GM19468 (cell line): ENCODE results near the gene GNG11.

ENCODE experiments used
- ATAC-seq: cut with Tn5 transposase; IDR thresholded peaks from one replicate; pipeline ENCODE4 v1.9.1; 2021; ENCODE audit warnings: mild to moderate bottlenecking, moderate library complexity, moderate number of reproducible peaks; ENCODE audit not compliant: unreplicated experiment; ENCODE audit errors: extremely low read depth

The GNG11 gene

DNA sequence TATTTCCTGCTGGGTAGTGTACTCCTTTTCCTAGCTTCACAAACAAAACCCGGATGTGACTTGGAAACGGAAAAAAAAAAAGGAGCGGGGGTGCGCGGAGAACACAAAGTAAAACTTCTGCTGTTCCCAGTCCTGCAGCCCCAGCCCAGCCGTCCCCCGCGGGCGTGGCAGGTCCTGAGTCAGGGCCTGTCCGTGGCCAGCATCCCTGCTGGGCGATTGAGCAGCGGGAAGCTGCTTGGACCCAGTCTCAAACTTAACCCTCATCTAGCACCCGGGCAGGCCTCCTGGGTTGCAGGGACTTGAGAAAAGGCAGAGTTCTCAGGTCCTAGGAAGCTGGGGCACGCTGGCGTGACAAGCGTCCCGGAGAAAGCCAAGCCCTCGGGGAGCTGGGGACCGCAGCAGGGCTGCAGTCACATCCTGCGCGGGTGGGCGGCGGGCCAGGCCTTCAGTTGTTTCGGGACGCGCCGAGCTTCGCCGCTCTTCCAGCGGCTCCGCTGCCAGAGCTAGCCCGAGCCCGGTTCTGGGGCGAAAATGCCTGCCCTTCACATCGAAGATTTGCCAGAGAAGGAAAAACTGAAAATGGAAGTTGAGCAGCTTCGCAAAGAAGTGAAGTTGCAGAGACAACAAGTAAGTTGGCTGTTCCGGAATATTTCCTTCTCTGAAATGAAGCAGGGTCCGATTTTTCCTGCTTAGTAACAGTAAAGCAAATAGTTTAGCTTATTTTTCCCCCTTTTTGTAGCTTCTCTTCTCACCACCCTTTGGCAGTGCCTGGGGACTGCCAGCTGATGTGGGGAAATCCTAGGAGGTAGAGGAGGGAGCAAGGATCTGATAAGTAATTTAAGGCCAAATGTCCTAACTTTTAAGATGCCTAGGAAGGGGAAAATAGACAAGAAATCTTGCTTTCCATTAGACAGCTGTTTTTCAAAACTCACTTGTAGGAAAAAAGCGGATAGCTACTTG is at the start of gene GNG11:
GNG11 (plus strand) TSS at position 129 of the 960 bp plus-strand sequence; CDS start at position 532, 403 bp downstream.
- peak; percentile 85 for ATAC-seq

DNA sequence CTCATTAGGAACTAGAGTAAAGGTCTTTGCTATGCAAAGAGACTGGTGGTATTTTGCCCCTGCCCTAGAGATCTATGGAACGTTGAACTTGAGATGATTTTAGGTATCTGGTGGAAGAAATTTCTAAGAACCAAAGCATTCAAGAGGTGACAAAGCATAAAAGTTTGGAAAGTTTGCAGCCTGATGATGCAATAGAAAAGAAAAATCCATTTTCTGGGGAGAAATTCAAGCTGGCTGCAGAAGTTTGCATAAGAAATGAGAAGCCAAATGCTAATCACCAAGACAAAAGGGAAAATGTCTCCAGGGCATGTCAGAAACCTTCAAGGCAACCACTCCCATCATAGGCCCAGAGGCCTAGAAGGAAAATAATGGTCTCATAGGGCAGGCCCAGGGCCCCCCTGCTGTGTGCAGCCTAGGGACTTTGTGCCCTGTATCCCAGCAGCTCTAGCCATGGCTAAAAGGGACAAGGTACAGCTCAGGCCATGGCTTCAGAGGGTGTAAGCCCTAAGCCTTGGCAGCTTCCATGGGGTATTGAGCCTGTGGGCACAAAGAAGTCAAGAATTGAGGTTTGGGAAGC is 47.4 kb upstream of the GNG11 start:
- no peak for ATAC-seq

DNA sequence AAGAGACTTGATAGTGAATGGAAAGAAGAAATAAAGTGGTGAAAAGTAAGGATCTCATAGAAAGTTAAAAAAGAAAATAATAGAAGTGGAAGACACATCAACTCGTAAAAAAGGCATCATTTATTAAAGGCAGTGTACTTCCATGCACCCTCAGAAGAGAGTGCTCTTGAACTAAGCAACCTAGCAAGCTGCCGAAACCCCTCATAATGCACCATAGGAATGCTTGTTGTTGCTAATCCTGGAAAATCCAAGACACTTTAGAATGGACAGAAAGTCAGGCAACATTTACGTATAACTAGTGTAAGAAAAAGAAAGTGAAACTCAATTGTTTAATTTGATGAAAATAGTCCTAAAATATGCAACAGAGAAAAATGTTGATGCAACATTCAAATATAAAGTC is 43.8 kb upstream of the GNG11 start:
- no peak for ATAC-seq

DNA sequence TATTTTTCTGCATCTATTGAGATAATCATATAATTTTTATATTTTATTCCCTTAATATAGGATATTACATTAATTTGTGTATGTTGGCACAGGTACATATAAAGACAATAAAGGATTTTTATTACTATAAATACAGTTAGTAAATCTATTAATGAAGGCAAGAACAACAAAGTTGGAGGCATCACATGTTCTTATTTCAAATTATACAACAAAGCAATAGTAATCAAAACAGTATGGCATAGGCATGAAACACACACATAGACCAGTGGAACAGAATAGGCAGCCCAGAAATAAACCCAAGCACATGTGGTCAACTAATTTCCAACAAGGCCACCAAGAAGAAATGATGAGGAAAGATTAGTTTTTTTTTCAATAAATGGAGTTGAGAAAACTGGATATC is 42.2 kb upstream of the GNG11 start:
- no peak for ATAC-seq

DNA sequence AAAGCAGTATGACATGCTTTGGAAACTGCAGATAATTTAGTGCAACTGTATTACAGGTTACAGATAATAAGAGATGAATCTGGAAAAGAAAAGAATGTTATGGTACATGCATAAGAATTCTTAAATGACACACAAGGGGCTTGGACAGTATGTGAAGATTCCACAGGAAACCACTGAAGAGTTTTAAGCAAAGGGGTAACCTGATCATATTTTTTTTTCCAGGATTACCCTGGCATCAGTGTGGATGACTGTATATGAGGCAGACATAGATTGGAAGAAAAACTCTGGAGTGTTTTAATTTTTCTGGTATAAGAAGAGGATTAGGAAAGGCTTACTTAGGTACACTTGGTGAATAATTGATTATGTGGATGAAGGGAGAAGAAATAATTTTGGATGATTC is 39.1 kb upstream of the GNG11 start:
- no peak for ATAC-seq

DNA sequence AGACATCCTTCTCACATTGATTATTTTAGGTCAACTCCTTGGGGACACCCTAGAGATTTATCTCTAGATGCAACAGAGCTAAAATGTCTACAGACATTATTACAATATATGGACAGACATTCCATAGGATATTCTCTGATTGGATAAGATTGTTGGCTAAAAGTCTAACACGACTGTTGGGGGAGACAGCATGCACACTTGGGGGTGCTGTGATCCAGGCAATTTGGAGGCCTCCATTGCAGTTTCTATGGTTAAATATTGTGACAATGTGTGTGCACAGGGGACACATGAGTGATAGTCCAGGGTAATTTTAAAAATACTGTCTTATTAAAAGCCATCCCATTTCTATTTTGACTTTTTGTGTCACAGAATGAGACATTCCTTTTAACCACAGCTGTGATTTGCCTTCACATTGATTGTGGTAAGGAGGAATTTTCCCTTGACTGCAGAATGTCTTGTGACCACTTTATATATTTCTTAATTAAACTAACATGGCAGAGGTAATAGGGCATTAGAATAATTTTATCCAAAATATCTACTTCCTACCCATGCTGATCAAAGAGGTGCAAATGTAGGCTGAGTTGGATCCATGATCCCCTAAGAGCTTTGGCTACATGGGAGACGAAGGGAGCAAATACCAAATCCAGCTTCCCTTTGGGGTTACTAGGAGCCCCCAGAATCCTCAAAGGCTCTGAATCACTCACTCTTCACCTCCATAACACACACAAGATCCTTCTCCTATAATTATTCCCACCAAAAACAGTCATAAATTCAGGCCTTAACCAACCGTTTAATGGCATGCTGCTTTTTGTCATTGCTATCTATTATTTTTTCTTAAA is 38.2 kb upstream of the GNG11 start:
- no peak for ATAC-seq

GRCh38 chr7:93883917-93884345 is 37.6 kb upstream of the GNG11 start:
- ATAC-seq = no peak

DNA sequence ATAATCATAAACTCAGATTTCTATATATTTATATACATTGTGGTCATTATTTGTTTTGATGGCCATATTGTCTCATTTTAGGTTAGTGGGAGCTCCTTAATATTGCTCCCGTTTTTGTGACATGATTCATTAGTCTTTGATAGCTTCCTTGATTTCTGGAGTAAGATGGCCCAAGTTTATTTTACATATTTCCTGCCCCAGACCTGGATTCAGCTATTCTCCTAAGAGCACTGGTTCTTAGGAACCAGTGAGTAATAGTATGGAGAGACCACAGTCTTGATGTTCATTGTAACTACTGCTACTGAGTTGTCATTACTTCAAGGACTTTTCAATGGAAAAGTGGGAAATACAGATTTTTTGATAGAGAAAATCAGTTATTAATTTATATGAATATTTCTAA is 37.0 kb upstream of the GNG11 start:
- ATAC-seq = no peak

- ATAC-seq = no peak
Measured at GRCh38 chr7:93889261-93889660, 32.3 kb upstream of the GNG11 start.

DNA sequence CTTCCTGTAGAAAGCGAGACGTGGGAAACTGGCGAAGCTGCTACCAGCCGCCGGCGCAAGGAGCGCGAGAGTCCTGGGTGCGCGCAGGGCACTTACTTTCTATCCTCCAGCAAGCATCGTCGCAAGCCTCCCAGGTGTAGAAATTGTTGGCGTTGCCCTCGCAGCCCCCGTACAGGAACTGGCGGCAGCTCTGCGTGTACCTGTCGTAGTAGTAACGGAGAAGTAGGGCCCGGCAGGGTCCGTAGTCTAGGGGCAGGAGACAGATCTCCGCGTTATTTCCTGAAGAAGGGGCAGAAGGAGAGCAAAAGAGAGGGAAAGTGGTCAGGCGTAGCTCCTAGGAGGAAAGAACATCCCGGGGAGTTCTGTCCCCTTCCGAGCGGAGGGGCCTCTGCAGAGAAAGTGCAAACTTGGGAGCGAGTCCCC is 31.5 kb upstream of the GNG11 start:
- ATAC-seq = peak; percentile 34

- no peak for ATAC-seq
Measured at GRCh38 chr7:93890464-93891068, 31.0 kb upstream of the GNG11 start, which contains the start of gene TFPI2. Gene TFPI2 (minus strand): TSS chr7:93890753. CDS start chr7:93890678, 75 bp downstream.

DNA sequence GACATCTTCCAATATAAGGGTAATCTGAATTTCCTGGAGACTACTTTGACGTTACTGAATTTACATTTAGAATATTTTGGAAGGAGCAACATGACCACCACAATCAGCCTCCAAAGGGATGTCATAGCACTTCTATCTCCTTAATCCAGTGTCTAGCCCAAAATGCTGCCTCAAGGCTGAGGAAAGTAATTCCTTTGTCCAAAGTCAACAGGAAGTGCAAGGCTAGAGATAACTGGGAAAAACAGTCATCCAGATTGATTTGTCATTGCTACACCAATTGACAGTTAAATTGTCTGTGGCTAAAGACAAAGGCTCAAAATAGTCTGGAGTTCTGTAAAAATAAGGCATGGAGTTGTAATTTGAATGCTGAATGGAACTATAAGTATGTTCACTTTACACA is 27.1 kb upstream of the GNG11 start:
- ATAC-seq = no peak

- ATAC-seq = no peak
Measured at GRCh38 chr7:93894966-93895640, 26.4 kb upstream of the GNG11 start.

- no peak for ATAC-seq
Measured at GRCh38 chr7:93895859-93896600, 25.5 kb upstream of the GNG11 start.

DNA sequence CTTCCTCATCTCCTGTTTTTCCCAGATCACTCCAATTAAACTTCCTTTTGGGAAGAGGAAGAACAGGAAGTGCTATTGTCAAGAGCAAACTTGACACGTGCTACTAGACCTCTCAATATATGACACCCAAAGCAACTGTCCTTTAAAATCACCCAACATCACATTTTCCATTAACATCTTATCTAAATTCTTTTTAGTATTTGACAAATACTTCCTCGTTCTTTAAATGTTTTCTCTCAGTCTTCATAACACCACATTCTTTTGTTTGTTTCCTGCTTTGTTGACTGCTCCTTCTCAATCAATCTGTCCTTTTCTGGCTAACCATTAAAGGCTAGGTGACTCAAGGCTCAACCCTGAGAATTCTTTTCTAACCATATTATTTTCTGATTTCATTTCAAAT is 23.9 kb upstream of the GNG11 start:
- no peak for ATAC-seq

GRCh38 chr7:93902777-93903423 is 18.6 kb upstream of the GNG11 start:
- ATAC-seq = no peak

GRCh38 chr7:93906267-93906666 is 15.3 kb upstream of the GNG11 start, which contains the start of gene GNGT1:
Gene GNGT1 (plus strand): TSS chr7:93906567. CDS start chr7:93906747, 180 bp downstream.
- no peak for ATAC-seq
